H9 (cell line): Measurements from ENCODE around the gene CTSE. TPM values are rescaled to one million over a fixed set of nuclear protein-coding genes. Genes with fewer than 3 reads are reported as not detected.

Source experiments
- DNase-seq: peaks from one replicate; pipeline ENCODE4 v3.0.0-alpha.2; 2017
- H2AFZ ChIP-seq: one replicate; pipeline ENCODE4 v1.6.1; 2013; ENCODE audit warnings: mild to moderate bottlenecking, low read length, control low read depth, moderate library complexity
- H2AK5ac ChIP-seq: 2 replicates; pipeline ENCODE4 v1.6.1; 2013; ENCODE audit warnings: low read length, control low read depth, mixed read lengths; ENCODE audit not compliant: insufficient read length
- H2BK120ac ChIP-seq: one replicate; pipeline ENCODE4 v1.6.1; 2013; ENCODE audit warnings: low read depth, mild to moderate bottlenecking, low read length, control low read depth, inconsistent platforms; ENCODE audit not compliant: poor library complexity, severe bottlenecking
- H2BK12ac ChIP-seq: 2 replicates; pipeline ENCODE4 v1.6.1; 2013; ENCODE audit warnings: low read length, control low read depth, mixed read lengths, low read depth; ENCODE audit not compliant: insufficient read length
- H2BK15ac ChIP-seq: 2 replicates; pipeline ENCODE4 v1.6.1; 2013; ENCODE audit warnings: low read depth, low read length, control low read depth
- H2BK20ac ChIP-seq: one replicate; pipeline ENCODE4 v1.6.1; 2013; ENCODE audit warnings: low read depth, mild to moderate bottlenecking, low read length, control low read depth, inconsistent platforms; ENCODE audit not compliant: poor library complexity, severe bottlenecking
- H2BK5ac ChIP-seq: 2 replicates; pipeline ENCODE4 v1.6.1; 2013; ENCODE audit warnings: low read length, control low read depth, mixed read lengths; ENCODE audit not compliant: insufficient read length
- H3K14ac ChIP-seq: 2 replicates; pipeline ENCODE4 v1.6.1; 2013; ENCODE audit warnings: low read length, control low read depth; ENCODE audit not compliant: insufficient read depth
- H3K18ac ChIP-seq: 2 replicates; pipeline ENCODE4 v1.6.1; 2013; ENCODE audit warnings: low read depth, mild to moderate bottlenecking, mixed read lengths, low read length, control low read depth; ENCODE audit not compliant: insufficient read length
- H3K23ac ChIP-seq: 2 replicates; pipeline ENCODE4 v1.6.1; 2013; ENCODE audit warnings: low read length, control low read depth, mixed read lengths, low read depth; ENCODE audit not compliant: insufficient read length
- H3K23me2 ChIP-seq: 2 replicates; pipeline ENCODE4 v1.6.1; 2013; ENCODE audit warnings: low read depth, mild to moderate bottlenecking, mixed read lengths, low read length, control low read depth; ENCODE audit not compliant: insufficient read length, poor library complexity, severe bottlenecking
- H3K27ac ChIP-seq: 2 replicates; pipeline ENCODE4 v1.5.1; 2013; ENCODE audit warnings: low read length, control low read depth, mixed read lengths, low read depth; ENCODE audit not compliant: insufficient read length
- H3K27me3 ChIP-seq: 2 replicates; pipeline ENCODE4 v1.6.1; 2013; ENCODE audit warnings: low read length, control low read depth, inconsistent platforms; ENCODE audit not compliant: insufficient read depth
- H3K4ac ChIP-seq: 2 replicates; pipeline ENCODE4 v1.6.1; 2013; ENCODE audit warnings: low read depth, mild to moderate bottlenecking, control low read depth, inconsistent platforms, low read length, moderate library complexity
- H3K4me1 ChIP-seq: 2 replicates; pipeline ENCODE4 v1.6.1; 2013; ENCODE audit warnings: low read length, control low read depth, inconsistent platforms; ENCODE audit not compliant: insufficient read depth
- H3K4me2 ChIP-seq: 2 replicates; pipeline ENCODE4 v1.6.1; 2013; ENCODE audit warnings: low read length, control low read depth, mixed read lengths; ENCODE audit not compliant: insufficient read length, insufficient read depth
- H3K56ac ChIP-seq: 2 replicates; pipeline ENCODE4 v1.6.1; 2013; ENCODE audit warnings: low read depth, mild to moderate bottlenecking, mixed read lengths, low read length, control low read depth; ENCODE audit not compliant: insufficient read length
- H3K79me1 ChIP-seq: 2 replicates; pipeline ENCODE4 v1.6.1; 2013; ENCODE audit warnings: low read depth, mild to moderate bottlenecking, moderate library complexity, low read length, control low read depth, inconsistent platforms; ENCODE audit not compliant: insufficient read depth, poor library complexity, severe bottlenecking
- H3K79me2 ChIP-seq: 2 replicates; pipeline ENCODE4 v1.6.1; 2013; ENCODE audit warnings: low read length, control low read depth, inconsistent platforms; ENCODE audit not compliant: insufficient read depth
- H3K9ac ChIP-seq: 2 replicates; pipeline ENCODE4 v1.6.1; 2013; ENCODE audit warnings: low read length, control low read depth, mixed read lengths; ENCODE audit not compliant: insufficient read length; ENCODE audit errors: extremely low read depth
- H3K9me3 ChIP-seq: one replicate; pipeline ENCODE4 v1.6.1; 2013; ENCODE audit warnings: low read depth, low read length, inconsistent platforms; ENCODE audit not compliant: control insufficient read depth
- H3T11ph ChIP-seq: one replicate; pipeline ENCODE4 v1.6.1; 2013; ENCODE audit warnings: mild to moderate bottlenecking, low read length, control low read depth, inconsistent platforms
- H4K20me1 ChIP-seq: one replicate; pipeline ENCODE4 v1.6.1; 2013; ENCODE audit not compliant: control insufficient read depth, insufficient read length, insufficient read depth
- H4K5ac ChIP-seq: 2 replicates; pipeline ENCODE4 v1.6.1; 2013; ENCODE audit warnings: low read depth, mild to moderate bottlenecking, mixed read lengths, low read length, control low read depth; ENCODE audit not compliant: insufficient read length
- H4K8ac ChIP-seq: replicated peaks from 2 replicates; pipeline ENCODE4 v1.6.1; 2013; ENCODE audit warnings: low read length, control low read depth, mixed read lengths, low read depth; ENCODE audit not compliant: insufficient read length
- H4K91ac ChIP-seq: 2 replicates; pipeline ENCODE4 v1.6.1; 2013; ENCODE audit warnings: low read depth, mild to moderate bottlenecking, moderate library complexity, mixed read lengths, low read length, control low read depth; ENCODE audit not compliant: insufficient read length
- H3K27ac Mint-ChIP-seq, 3 experiments: 2 replicates in 2 of 3; 3 replicates in 1 of 3; pipeline ENCODE4 v1.8.0; 2020 to 2021; ENCODE audit warnings: mixed read lengths in 3 of 3, mild to moderate bottlenecking in 1 of 3, moderate library complexity in 1 of 3
- H3K27me3 Mint-ChIP-seq: 2 replicates; pipeline ENCODE4 v1.8.0; 2021; ENCODE audit warnings: low read depth, mild to moderate bottlenecking, moderate library complexity, mixed read lengths
- H3K36me3 Mint-ChIP-seq, 3 experiments: 2 replicates in 2 of 3; 3 replicates in 1 of 3; pipeline ENCODE4 v1.8.0; 2020 to 2021; ENCODE audit warnings: low read depth in 3 of 3, mixed read lengths in 3 of 3; ENCODE audit not compliant: insufficient read depth in 1 of 3
- H3K4me1 Mint-ChIP-seq, 2 experiments: 2 replicates each; pipeline ENCODE4 v1.8.0; 2020; ENCODE audit warnings: mixed read lengths in 2 of 2
- H3K4me3 Mint-ChIP-seq, 2 experiments: 2 replicates in 1 of 2; 3 replicates in 1 of 2; pipeline ENCODE4 v1.8.0; 2020 to 2021; ENCODE audit warnings: mild to moderate bottlenecking in 2 of 2, mixed read lengths in 2 of 2, moderate library complexity in 1 of 2
- H3K9me3 Mint-ChIP-seq, 2 experiments: 2 replicates in 1 of 2; 3 replicates in 1 of 2; pipeline ENCODE4 v1.8.0; 2020; ENCODE audit warnings: mild to moderate bottlenecking in 2 of 2, mixed read lengths in 2 of 2, moderate library complexity in 1 of 2
- WGBS: extraction: QIAGEN DNeasy Blood & Tissue Kit; methylation state at CpG from one replicate; pipeline ENCODE4 v1.1.7; 2013; ENCODE audit warnings: missing lambda C conversion rate, low lambda C conversion rate, mixed read lengths; ENCODE audit not compliant: insufficient read length; ENCODE audit errors: extremely low coverage; 5-methylcytosine and 5-hydroxymethylcytosine counted together
- total RNA-seq: library from RNA; stranded (reverse); gene quantifications from 2 replicates; pipeline ENCODE4 v1.2.1, GENCODE V29; 2021
- TF ChIP-seq, protein P1 (sequence below): fragments of 200-600 bp; sonication (generic); conservative IDR thresholded peaks from 3 replicates; pipeline ENCODE4 v1.8.0; 2021; ENCODE audit warnings: antibody characterized with exemption, mild to moderate bottlenecking

CTSE gene
- total RNA-seq, 1 experiment from 2014 or later: not detected

DNA sequence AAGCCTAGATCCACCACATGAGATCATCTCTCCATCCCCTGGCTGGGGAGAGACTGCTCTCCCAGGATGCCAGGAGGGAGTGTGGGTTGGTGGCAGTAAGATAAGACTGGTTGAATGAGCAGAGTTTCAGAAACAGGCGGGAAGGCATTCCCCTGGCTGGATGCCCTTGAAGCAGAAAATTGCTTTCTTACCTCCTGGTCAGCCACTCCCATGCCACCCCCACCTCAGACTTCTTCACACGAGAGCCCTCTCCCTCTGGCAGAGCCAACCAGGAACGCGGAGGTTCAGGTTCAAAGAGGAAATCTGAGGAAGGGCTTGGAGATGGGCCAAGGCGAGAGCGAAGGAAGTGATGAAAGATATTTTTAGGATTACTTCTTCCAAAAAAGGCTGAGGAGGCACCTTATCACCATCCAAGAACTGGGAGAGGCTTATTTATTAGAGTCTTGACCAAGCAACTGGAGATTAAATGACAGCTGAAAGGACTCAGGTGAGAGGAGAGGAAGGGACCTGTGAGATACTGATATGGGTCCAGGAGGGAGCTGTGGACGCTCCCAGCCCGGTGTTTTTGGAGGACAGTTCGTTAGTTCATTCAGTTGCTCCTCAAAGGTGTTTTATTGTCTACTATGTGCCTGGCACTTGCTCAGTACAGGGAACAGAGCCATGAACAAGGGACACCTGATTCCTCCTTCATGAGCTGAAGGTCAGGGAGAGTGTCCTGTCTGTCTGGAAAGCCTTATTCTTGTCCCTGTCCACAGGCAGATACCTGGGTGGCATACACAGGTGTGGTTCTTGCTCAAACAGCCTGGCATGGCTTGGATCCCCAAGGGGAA, 61.5 kb downstream of the CTSE start:
- peaks cover 12% of the 10 kb centered on the region for H3K27me3 Mint-ChIP-seq
- no CpG with 5 or more reads among the region's 9 CpGs for WGBS

More for the DNA sequence above, 61.5 kb downstream of the CTSE start:
- Histone ChIP-seq H2BK15ac (no peak overlapping the region), H3K27me3 (no peaks in the 10 kb centered on the region), H3T11ph (no peak overlapping the region), H4K20me1 (no peaks in the 10 kb centered on the region), H3K4me2 (no peak overlapping the region), H4K8ac (no peak overlapping the region), H3K23me2 (no peaks in the 10 kb centered on the region), H4K91ac (no peak overlapping the region), H2BK5ac (no peak overlapping the region), H3K18ac (no peak overlapping the region), H3K79me1 (no peaks in the 10 kb centered on the region), H3K79me2 (no peaks in the 10 kb centered on the region), H3K27ac (no peak overlapping the region), H3K14ac (no peak overlapping the region), H2AFZ (no peak overlapping the region), H3K4me1 (no peaks in the 10 kb centered on the region), H3K9ac (no peak overlapping the region), H3K9me3 (no peaks in the 10 kb centered on the region), H3K56ac (no peak overlapping the region), H2BK20ac (no peak overlapping the region), H3K4ac (no peak overlapping the region), H2BK120ac (no peak overlapping the region), H4K5ac (no peak overlapping the region), H2BK12ac (no peak overlapping the region), H2AK5ac (no peak overlapping the region), H3K23ac (no peak overlapping the region)
- Mint-ChIP-seq H3K36me3 (no peaks in the 10 kb centered on the region), H3K4me1 (peaks cover 23 to 30% of the 10 kb centered on the region in 2 experiments), H3K27ac (no peak overlapping the region), H3K9me3 (no peaks in the 10 kb centered on the region; a peak in 1 of 5 replicates), H3K4me3 (no peak overlapping the region)
- TF ChIP-seq, protein P1, sequence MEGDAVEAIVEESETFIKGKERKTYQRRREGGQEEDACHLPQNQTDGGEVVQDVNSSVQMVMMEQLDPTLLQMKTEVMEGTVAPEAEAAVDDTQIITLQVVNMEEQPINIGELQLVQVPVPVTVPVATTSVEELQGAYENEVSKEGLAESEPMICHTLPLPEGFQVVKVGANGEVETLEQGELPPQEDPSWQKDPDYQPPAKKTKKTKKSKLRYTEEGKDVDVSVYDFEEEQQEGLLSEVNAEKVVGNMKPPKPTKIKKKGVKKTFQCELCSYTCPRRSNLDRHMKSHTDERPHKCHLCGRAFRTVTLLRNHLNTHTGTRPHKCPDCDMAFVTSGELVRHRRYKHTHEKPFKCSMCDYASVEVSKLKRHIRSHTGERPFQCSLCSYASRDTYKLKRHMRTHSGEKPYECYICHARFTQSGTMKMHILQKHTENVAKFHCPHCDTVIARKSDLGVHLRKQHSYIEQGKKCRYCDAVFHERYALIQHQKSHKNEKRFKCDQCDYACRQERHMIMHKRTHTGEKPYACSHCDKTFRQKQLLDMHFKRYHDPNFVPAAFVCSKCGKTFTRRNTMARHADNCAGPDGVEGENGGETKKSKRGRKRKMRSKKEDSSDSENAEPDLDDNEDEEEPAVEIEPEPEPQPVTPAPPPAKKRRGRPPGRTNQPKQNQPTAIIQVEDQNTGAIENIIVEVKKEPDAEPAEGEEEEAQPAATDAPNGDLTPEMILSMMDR: no peak
- no peak for DNase-seq
